Stimulated activated CD4-positive, alpha-beta T cell treated with anti-CD3 and anti-CD28 coated beads, Interleukin-2, amount 100 ng/mL, for 48 hours (primary cell): ENCODE results near the gene SAMD4B.
"Not testable (repeated sequence)": the region's sequence is repeated elsewhere in the genome, so short reads cannot be mapped to it uniquely, and the experiment has no call there.

Experiments
- DNase-seq, 2 donors: peaks; one replicate each; pipeline ENCODE4 v3.0.0-alpha.2; 2020

Gene SAMD4B

GRCh38 chr19:39341719-39342604, at the start of gene SAMD4B:
Gene SAMD4B (plus strand): TSS chr19:39342421. CDS start chr19:39356894, 14,473 bp downstream.
- peak; percentile 97 to 98 for DNase-seq

- no peak for DNase-seq
Observed at GRCh38 chr19:39293394-39293793, 48.8 kb upstream of the SAMD4B start.

GRCh38 chr19:39296055-39296645, 46.1 kb upstream of the SAMD4B start, which contains the start of gene IFNL1:
Gene IFNL1 (plus strand): TSS chr19:39296407. CDS start chr19:39296422, 15 bp downstream.
- no peak for DNase-seq

- DNase-seq, result no peak
Observed at GRCh38 chr19:39296906-39297305, 45.3 kb upstream of the SAMD4B start.

- peak in 1 of 2 donors; percentile 20 for DNase-seq
Observed at GRCh38 chr19:39297931-39298634, 44.1 kb upstream of the SAMD4B start.

GRCh38 chr19:39299404-39299803, 42.8 kb upstream of the SAMD4B start:
- DNase-seq, result no peak

GRCh38 chr19:39299832-39300231, 42.4 kb upstream of the SAMD4B start:
- no peak for DNase-seq

GRCh38 chr19:39301021-39301420, 41.2 kb upstream of the SAMD4B start:
- DNase-seq, result no peak

- no peak for DNase-seq
Observed at GRCh38 chr19:39301562-39301961, 40.7 kb upstream of the SAMD4B start.

GRCh38 chr19:39303373-39304184, 38.6 kb upstream of the SAMD4B start:
- DNase-seq, result no peak

- DNase-seq, result no peak
Observed at GRCh38 chr19:39304185-39304513, 38.1 kb upstream of the SAMD4B start.

- no peak for DNase-seq
Observed at GRCh38 chr19:39304701-39305571, 37.3 kb upstream of the SAMD4B start.

- DNase-seq, result no peak
Observed at GRCh38 chr19:39306075-39306474, 36.1 kb upstream of the SAMD4B start.

- no peak for DNase-seq
Observed at GRCh38 chr19:39307046-39307821, 35.0 kb upstream of the SAMD4B start.

- DNase-seq, result no peak
Observed at GRCh38 chr19:39307822-39308530, 34.2 kb upstream of the SAMD4B start.

GRCh38 chr19:39308531-39309304, 33.5 kb upstream of the SAMD4B start:
- no peak for DNase-seq

- not testable (repeated sequence) for DNase-seq
Observed at GRCh38 chr19:39309305-39309670, 32.9 kb upstream of the SAMD4B start.

- no peak for DNase-seq
Observed at GRCh38 chr19:39310558-39311311, 31.5 kb upstream of the SAMD4B start.
